ENCODE results near the gene HSDL2. TPM values are rescaled to one million over a fixed set of nuclear protein-coding genes. Genes with fewer than 3 reads are reported as not detected.
"Not testable (repeated sequence)": the region's sequence is repeated elsewhere in the genome, so short reads cannot be mapped to it uniquely, and the experiment has no call there.

The HSDL2 gene
- polyA plus RNA-seq, 1 of the 3 experiments (the other 2 are of a cell fraction), result 14.4 TPM

- POLR2A ChIA-PET, result no interaction called here
- H3K36me3 ChIP-seq (replicated peaks in 1 of 2; ENCODE audit: control insufficient read depth in 1 of 2, insufficient read depth in 2 of 2, low read length in 1 of 2), result no peaks in the 10 kb centered on the region
- H3K9ac ChIP-seq, result no peak overlapping the region
- CTCF ChIA-PET, result interaction anchor here (0.7 kb wide), 1 partner anchor 138 kb away, joined by 3 read pairs; no protein-coding TSS in a partner anchor
- no peaks in the 10 kb centered on the region for H3K27me3 ChIP-seq (ENCODE audit: insufficient read depth)
- no peaks in the 10 kb centered on the region for H3F3A ChIP-seq (replicated peaks; ENCODE audit: insufficient read depth)
- no peak overlapping the region for H3K27ac ChIP-seq (ENCODE audit: low read depth in 2 of 2, low read length in 1 of 2)
- WGBS (ENCODE audit: low lambda C conversion rate), result 63% methylated on average over 2 of the region's 2 CpGs
- H3K4me3 ChIP-seq (ENCODE audit: low read depth in 2 of 2, low read length in 1 of 2), result no peak overlapping the region
- no peak overlapping the region for H2AFZ ChIP-seq (ENCODE audit: low read depth)
- H3K9me2 ChIP-seq, result no peaks in the 10 kb centered on the region
- H3K79me2 ChIP-seq (ENCODE audit: insufficient read depth), result peaks cover 15% of the 10 kb centered on the region; the same call in 1 of the 2 replicates
- DNase-seq, result no peak
- TF ChIP-seq SIN3A (IDR thresholded peaks at IDR 0.05; ENCODE audit: borderline replicate concordance, low read depth, low read length) (no peak), ELF1 (IDR thresholded peaks at IDR 0.05) (no peak), RXRA (IDR thresholded peaks at IDR 0.05; ENCODE audit: borderline replicate concordance, low read depth) (no peak), MXI1 (IDR thresholded peaks at IDR 0.05; ENCODE audit: low read depth, low read length) (no peak), TAF1 (IDR thresholded peaks at IDR 0.05; ENCODE audit: borderline replicate concordance, low read depth, low read length) (no peak), CHD2 (IDR thresholded peaks at IDR 0.05; ENCODE audit: low read length, partially characterized antibody) (no peak), RAD21 (IDR thresholded peaks at IDR 0.05; ENCODE audit: low read length) (no peak), RFX5 (IDR thresholded peaks at IDR 0.05; ENCODE audit: low read length) (no peak), YY1 (IDR thresholded peaks at IDR 0.05; ENCODE audit: low read depth) (no peak), EZH2phosphoT487 (IDR thresholded peaks at IDR 0.05; ENCODE audit: borderline replicate concordance, low read depth) (no peak), FOSL2 (IDR thresholded peaks at IDR 0.05; ENCODE audit: borderline replicate concordance, low read depth) (no peak), RCOR1 (IDR thresholded peaks at IDR 0.05; ENCODE audit: low read length) (no peak), NRF1 (IDR thresholded peaks at IDR 0.05; ENCODE audit: low read depth, low read length) (no peak), SMC3 (IDR thresholded peaks at IDR 0.05; ENCODE audit: low read depth, low read length) (no peak)
- no peak overlapping the region for H3K4me2 ChIP-seq
- no peaks in the 10 kb centered on the region for H4K20me1 ChIP-seq (ENCODE audit: insufficient read depth)
- H3K4me1 ChIP-seq (ENCODE audit: control insufficient read depth in 1 of 2, insufficient read depth in 2 of 2, low read depth in 1 of 2, low read length in 1 of 2), result peaks cover 0 to 3% of the 10 kb centered on the region in 2 experiments; a peak in 2 of 4 replicates
- H3K9me3 ChIP-seq, result no peaks in the 10 kb centered on the region
Measured at GRCh38 chr9:112508377-112508776, 128.5 kb downstream of the HSDL2 start.

GRCh38 chr9:112512377-112512776 lies 132.5 kb downstream of the HSDL2 start:
- H3K27ac ChIP-seq (ENCODE audit: low read depth in 2 of 2, low read length in 1 of 2); H3F3A ChIP-seq (replicated peaks; ENCODE audit: insufficient read depth); H3K4me3 ChIP-seq (ENCODE audit: low read depth in 2 of 2, low read length in 1 of 2); H3K9me2 ChIP-seq; H3K4me2 ChIP-seq; DNase-seq; H3K79me2 ChIP-seq (ENCODE audit: insufficient read depth); H4K20me1 ChIP-seq (ENCODE audit: insufficient read depth); H3K36me3 ChIP-seq (replicated peaks in 1 of 2; ENCODE audit: control insufficient read depth in 1 of 2, insufficient read depth in 2 of 2, low read length in 1 of 2); H3K27me3 ChIP-seq (ENCODE audit: insufficient read depth); POLR2A ChIA-PET; H3K9me3 ChIP-seq; H2AFZ ChIP-seq (ENCODE audit: low read depth); H3K4me1 ChIP-seq (ENCODE audit: control insufficient read depth in 1 of 2, insufficient read depth in 2 of 2, low read depth in 1 of 2, low read length in 1 of 2); CTCF ChIA-PET; H3K9ac ChIP-seq: not testable (repeated sequence)
- 93% methylated on average over 4 of the region's 4 CpGs for WGBS (ENCODE audit: low lambda C conversion rate)

DNA sequence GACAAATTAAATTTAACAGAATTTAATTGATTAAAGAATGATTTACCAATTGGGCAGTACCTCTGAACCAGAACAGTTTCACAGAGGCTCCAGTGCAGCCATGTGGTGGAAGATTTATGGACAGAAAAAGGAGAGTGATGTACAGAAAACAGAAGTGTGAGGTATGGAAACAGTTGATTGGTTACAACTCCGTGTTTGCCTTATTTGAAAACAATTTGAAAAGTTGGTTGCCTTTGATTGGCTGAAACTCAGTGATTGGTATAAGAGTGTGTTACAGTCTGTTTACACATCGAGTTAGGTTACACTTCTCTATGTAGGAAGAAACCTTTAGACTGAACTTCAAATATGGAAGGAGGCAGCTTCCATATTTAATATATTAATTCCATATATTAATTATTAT lies 136.9 kb downstream of the HSDL2 start:
- no peak for DNase-seq
- Histone ChIP-seq H3K9ac (no peak overlapping the region), H3K4me3 (ENCODE audit: low read depth in 2 of 2, low read length in 1 of 2) (no peak overlapping the region), H3K9me2 (no peaks in the 10 kb centered on the region), H2AFZ (ENCODE audit: low read depth) (no peak overlapping the region), H3K27ac (ENCODE audit: low read depth in 2 of 2, low read length in 1 of 2) (no peak overlapping the region), H3F3A (replicated peaks; ENCODE audit: insufficient read depth) (peaks cover 4% of the 10 kb centered on the region), H3K27me3 (ENCODE audit: insufficient read depth) (no peaks in the 10 kb centered on the region), H4K20me1 (ENCODE audit: insufficient read depth) (no peaks in the 10 kb centered on the region), H3K9me3 (no peaks in the 10 kb centered on the region), H3K36me3 (replicated peaks in 1 of 2; ENCODE audit: control insufficient read depth in 1 of 2, insufficient read depth in 2 of 2, low read length in 1 of 2) (no peaks in the 10 kb centered on the region), H3K4me2 (no peak overlapping the region), H3K79me2 (ENCODE audit: insufficient read depth) (no peaks in the 10 kb centered on the region), H3K4me1 (ENCODE audit: control insufficient read depth in 1 of 2, insufficient read depth in 2 of 2, low read depth in 1 of 2, low read length in 1 of 2) (peaks cover 0 to 6% of the 10 kb centered on the region in 2 experiments; a peak in 2 of 4 replicates)
- ChIA-PET CTCF (interaction anchor here (1.1 kb wide), 1 partner anchor 10 kb away, joined by 3 read pairs; no protein-coding TSS in a partner anchor), POLR2A (no interaction called here)
- 96% methylated on average over 2 of the region's 2 CpGs for WGBS (ENCODE audit: low lambda C conversion rate)
- TF ChIP-seq IRF3 (IDR thresholded peaks at IDR 0.05; ENCODE audit: low read depth, low read length) (no peak), EZH2phosphoT487 (IDR thresholded peaks at IDR 0.05; ENCODE audit: borderline replicate concordance, low read depth) (no peak), RXRA (IDR thresholded peaks at IDR 0.05; ENCODE audit: borderline replicate concordance, low read depth) (no peak), SMC3 (IDR thresholded peaks at IDR 0.05; ENCODE audit: low read depth, low read length) (no peak), FOSL2 (IDR thresholded peaks at IDR 0.05; ENCODE audit: borderline replicate concordance, low read depth) (no peak), MXI1 (IDR thresholded peaks at IDR 0.05; ENCODE audit: low read depth, low read length) (no peak), FOXJ3 (CRISPR knock-in tag; IDR thresholded peaks at IDR 0.05) (no peak)
- TF ChIP-seq, protein P1, sequence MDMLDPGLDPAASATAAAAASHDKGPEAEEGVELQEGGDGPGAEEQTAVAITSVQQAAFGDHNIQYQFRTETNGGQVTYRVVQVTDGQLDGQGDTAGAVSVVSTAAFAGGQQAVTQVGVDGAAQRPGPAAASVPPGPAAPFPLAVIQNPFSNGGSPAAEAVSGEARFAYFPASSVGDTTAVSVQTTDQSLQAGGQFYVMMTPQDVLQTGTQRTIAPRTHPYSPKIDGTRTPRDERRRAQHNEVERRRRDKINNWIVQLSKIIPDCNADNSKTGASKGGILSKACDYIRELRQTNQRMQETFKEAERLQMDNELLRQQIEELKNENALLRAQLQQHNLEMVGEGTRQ (IDR thresholded peaks at IDR 0.05; ENCODE audit: borderline replicate concordance, low read depth, low read length), result no peak
